ENCODE data around the gene ARTN.

- TF ChIP-seq CTCF (conservative IDR thresholded peaks at IDR 0.05 in 1 of 2, IDR thresholded peaks at IDR 0.05 in 1 of 2; ENCODE audit: extremely low read depth in 1 of 2, insufficient read depth in 1 of 2, low read depth in 1 of 2, low read length in 2 of 2) (no peak), EZH2 (IDR thresholded peaks at IDR 0.05; ENCODE audit: borderline replicate concordance, low read length) (no peak)
Observed at GRCh38 chr1:43956234-43956633, 22.6 kb downstream of the ARTN start.
